Loucy (cell line): ENCODE data around the gene AMN.

Experiments used
- CTCF ChIP-seq: fragments of 200-600 bp; sonication (generic); conservative IDR thresholded peaks from 2 replicates; pipeline ENCODE4 v1.5.1; 2014; ENCODE audit warnings: mild to moderate bottlenecking, antibody characterized with exemption, low read length
- EZH2phosphoT487 ChIP-seq: fragments of 200-600 bp; IDR thresholded peaks from 2 replicates; pipeline ENCODE4 v1.6.1; 2018; ENCODE audit warnings: antibody characterized with exemption, mild to moderate bottlenecking, moderate library complexity, borderline replicate concordance

GRCh38 chr14:102907980-102908730 lies 14.3 kb upstream of the AMN start:
- TF ChIP-seq EZH2phosphoT487 (no peak), CTCF (no peak)
